GM12892 (cell line): ENCODE measurements around the gene TNFRSF8.
"Not testable (repeated sequence)": the region's sequence is repeated elsewhere in the genome, so short reads cannot be mapped to it uniquely, and the experiment has no call there.

Source experiments
- POLR2A ChIP-seq: IDR thresholded peaks from 2 replicates; pipeline ENCODE4 v1.6.1; 2011; ENCODE audit warnings: low read depth, low read length, control low read depth
- TAF1 ChIP-seq: IDR thresholded peaks from 2 replicates; pipeline ENCODE4 v1.6.1; 2011; ENCODE audit warnings: low read depth, mild to moderate bottlenecking, control low read depth, low read length, borderline replicate concordance

- TF ChIP-seq TAF1, POLR2A: not testable (repeated sequence)
Measured at GRCh38 chr1:12106861-12107260, 43.8 kb downstream of the TNFRSF8 start.
